Eye (tissue), 1 donor: ENCODE measurements around the gene ABHD5.
A peak's percentile ranks its signal among the peaks of the same experiment; 100 is the strongest.

ENCODE experiments used
- DNase-seq: peaks from one replicate; pipeline ENCODE4 v3.0.0-alpha.2; 2015

Gene ABHD5

DNA sequence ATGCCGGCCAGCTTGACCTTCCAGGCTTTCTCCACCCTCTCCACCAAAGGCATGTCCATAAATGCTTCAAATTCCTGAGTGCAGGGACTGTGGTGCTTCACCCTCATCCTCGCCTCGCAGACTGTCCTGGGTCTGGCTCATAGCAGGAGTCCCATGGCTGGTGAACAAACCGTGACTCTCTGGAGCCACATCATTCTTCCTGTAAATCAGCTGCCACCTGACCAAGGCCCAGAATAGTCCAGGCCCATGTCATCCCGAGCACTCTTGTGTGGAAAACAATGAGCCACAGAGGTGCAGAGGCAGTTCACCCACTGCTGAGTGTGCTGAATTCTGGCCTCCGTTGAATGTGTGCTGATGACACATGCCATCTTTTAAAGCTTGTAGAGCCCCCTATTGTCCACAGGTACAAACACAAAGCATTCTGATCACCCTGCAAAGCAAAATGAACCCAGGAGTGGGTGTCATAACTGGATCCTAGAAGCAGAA lies 68.6 kb downstream of the ABHD5 start:
- no peak for DNase-seq

DNA sequence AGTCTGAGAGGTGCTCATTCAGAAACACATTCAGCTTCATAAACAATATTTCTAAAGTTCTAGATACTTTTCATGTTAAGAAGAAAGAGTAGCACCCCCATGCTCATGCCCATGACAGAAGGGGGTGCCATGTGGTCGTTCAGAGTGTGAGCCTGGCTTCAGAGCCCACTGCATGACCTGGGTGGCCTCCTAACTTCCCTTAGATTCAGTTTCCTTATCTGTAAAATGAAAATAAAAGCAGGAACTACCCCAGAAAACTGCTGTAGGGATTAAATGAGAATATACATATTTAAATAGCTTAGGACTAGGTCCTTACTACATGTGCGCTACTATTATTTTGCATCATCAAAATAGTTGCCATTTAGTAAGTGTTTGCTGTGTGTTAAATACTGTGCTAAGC lies 69.2 kb downstream of the ABHD5 start:
- no peak for DNase-seq

DNA sequence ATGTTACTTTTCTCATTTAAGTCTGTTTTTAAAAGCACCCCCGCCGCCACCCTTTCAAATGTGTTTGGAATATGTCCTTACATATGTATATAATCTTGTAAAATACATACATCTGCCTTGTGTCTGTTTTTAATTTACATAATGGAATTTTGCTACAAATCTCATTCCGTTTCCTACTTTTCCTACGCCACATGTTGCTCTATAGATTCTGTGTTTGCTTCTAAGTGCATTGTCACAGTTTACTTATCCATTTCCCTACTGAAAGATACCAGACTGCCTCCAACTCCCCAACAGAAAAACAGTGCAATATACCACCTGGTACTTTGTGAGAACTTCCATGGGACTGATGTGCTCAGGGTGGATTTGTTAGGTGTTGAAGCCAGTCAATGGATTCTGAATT lies 70.2 kb downstream of the ABHD5 start:
- no peak for DNase-seq

DNA sequence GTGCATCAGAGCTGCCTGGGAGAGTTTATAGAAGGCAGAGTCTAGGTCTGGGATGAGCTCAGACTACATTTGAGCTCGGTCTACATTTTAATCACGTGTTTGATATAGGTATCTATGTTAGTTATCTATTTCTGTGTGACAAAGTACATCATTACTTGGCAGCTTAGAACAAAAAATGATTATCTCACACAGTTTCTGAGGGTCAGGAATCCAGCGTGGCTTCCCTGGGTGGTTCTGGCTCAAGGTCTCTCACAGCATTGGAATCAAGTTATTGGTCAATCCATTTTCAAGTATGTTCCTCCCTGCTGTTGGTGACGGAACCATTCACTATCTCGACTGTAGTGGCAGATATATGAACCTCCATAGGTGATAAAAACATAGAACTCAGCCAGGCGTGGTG lies 71.7 kb downstream of the ABHD5 start:
- no peak for DNase-seq

GRCh38 chr3:43764056-43764455 lies 73.3 kb downstream of the ABHD5 start:
- DNase-seq, result no peak

- no peak for DNase-seq
Measured at GRCh38 chr3:43764471-43764870, 73.7 kb downstream of the ABHD5 start.

DNA sequence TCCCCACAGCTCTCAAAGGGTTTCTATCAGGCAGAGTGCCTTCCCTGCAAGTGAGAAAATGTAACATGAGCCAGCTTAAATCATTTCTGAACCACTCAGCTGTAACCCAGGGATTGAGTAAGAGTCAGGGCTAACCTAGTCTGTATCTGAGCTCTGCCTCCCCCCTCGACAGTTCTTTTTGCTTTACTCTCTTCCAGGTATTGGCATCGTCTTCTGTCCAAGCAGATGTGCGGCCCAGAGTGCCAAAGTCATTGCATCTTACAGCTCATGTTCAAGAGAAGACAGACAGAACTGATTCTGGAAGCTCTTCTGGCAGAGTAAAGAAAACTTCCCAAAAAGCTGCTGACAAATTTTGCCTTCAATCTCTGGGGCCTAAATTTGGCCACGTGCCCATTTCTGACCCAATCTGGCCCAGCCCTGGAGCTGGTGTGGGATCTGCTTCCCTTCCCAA lies 74.8 kb downstream of the ABHD5 start:
- no peak for DNase-seq

DNA sequence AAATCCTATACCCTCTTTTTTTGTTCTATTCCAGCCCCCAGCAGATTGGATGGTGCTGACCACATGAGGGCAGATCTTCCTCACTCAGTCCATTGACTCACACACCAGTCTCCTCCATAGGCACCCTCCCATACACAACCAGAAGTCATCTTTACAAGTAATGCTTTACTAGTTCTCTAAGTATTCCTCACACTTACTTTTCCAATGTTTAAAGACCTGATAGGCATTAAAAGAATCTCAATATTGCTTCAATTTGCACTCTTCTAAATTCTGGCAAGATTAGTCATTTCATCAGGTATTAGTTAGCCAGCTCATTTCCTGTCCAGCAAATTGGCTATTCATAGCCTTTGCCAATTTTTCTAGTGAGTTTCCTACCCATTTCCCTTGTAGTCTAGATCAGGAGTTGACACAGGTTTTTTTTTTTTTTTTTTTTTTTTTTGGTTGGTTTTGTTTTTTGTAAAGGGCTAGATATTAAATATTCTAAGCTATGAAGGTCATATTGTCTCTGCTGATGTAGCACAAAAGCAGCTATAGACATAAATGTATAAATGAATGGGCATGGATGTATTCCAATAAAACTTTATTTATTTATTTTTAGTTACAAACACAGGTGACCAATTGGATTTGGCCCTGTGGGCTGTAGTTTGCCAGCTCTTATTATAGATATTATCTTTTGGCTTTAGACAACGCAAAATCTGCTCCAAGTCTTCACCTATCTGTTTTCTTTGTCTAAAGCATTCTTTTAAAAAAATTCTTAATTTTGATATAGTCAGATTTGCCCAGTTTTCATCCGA lies 76.1 kb downstream of the ABHD5 start:
- no peak for DNase-seq

DNA sequence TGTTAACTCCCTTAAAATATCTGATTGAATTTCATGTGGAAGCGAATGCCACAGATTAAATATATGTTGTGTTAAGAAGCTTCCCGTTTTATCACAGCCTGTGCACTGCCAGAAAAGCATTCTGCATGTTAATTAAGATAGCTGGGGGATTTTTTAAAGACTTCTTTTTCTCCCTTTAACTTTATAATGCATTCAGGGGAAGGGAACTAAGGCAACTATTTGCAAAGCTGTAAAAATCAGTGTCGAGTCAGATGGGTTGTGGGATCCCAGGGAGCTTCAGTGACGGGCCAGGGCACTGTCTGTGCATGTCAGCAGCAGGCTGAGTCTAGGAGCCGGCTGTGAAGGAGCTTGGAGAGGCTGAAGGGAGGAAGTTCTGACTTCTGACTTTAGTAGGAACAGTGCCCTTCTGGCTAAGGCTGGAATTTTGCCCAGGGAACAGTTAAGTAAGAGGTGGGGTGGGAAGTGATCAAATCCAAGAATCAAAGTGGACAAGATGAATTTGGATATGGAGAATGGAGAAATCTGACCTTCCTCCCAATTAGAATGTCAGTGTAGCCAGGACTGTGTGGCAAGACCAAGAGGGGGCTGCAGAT lies 77.7 kb downstream of the ABHD5 start:
- no peak for DNase-seq

GRCh38 chr3:43769097-43769884 lies 78.6 kb downstream of the ABHD5 start:
- peak; percentile 97 for DNase-seq

GRCh38 chr3:43769885-43770425 lies 79.2 kb downstream of the ABHD5 start:
- DNase-seq, result no peak

GRCh38 chr3:43770426-43771103 lies 79.8 kb downstream of the ABHD5 start:
- DNase-seq, result peak; percentile 49

DNA sequence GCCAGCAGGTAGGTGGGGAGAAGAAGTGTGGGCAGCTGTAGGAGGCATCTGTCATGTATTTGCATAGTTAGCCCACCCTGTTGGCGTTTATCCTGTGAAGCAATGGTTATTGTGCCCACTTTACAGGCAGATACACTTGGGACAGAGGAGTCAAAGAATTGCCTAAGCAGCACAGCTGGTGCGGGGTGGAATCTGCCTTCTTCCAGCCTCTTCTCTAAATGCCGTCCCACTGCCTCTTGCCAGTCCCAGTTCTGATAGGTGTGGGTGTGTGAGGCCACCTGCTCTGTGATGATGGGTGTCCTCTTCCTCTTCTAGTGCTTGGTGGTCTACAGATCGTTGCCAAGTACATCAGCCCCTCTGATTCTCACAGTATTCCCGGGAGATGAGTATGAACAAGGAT lies 80.9 kb downstream of the ABHD5 start:
- DNase-seq, result no peak

GRCh38 chr3:43773273-43774094 lies 82.7 kb downstream of the ABHD5 start:
- no peak for DNase-seq

DNA sequence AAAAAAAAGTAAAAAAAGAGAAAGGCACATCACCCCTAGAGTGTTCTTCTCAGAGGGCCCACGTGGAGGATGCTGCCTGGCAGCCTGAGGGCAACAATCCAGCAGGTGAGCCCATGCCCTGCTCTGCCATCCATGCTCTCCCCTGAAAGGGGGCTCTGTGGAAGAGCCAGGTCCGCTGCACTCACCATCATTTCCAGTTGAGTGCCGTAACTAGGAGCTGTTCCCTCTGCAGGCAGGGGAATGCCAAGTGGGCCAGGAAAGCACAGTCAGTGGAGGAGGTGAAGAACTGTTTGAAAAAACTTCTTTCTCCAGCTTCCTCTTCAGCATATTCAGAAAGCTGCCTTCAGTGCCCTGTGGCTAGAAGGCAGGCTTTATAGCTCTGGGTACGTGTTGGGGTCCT lies 84.1 kb downstream of the ABHD5 start:
- DNase-seq, result no peak

DNA sequence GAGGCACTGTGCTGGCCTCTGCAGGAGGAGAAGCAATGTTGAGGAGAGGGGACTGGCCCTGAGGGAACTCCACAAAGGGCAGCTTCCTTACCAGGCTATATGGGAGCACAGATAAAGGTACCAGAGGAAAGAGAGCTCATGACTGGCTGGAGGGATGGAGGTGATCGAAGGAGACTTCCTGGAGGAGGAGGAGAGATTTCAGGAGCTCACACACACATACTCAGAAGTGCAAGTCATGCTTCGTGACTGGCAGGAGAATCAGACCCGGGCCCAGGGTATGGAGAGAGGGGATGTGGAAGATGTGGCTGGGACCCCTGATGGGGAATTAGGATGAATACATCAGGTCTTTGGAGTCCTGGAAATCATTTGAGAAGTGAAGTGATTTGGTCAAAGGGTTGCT lies 85.4 kb downstream of the ABHD5 start:
- no peak for DNase-seq

GRCh38 chr3:43779850-43780249 lies 89.1 kb downstream of the ABHD5 start:
- DNase-seq, result no peak

DNA sequence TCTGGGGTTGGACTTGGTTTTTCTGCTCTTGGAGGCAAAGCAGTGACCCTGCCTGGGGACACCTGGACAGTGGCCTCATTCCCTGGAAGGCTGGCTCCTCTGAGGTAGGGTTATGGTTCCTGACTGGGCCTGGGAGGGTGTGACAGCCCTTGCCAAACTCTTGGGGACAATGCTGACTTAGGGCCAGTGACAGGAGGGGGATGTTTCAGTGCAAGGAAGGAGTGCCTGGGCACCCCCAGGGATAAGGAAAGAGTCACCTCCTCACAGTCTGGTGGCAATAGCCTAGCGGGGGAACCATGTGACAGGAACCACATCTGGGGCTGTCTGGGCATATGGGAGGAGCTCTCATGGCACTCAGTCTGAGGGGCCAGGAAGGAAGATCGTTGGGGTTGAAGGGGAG lies 91.8 kb downstream of the ABHD5 start:
- DNase-seq, result no peak
